ENCODE results near the gene JMJD7. TPM values are rescaled to one million over a fixed set of nuclear protein-coding genes. Genes with fewer than 3 reads are reported as not detected.

Gene JMJD7
- total RNA-seq, 3 donors from 2014 or later: 7.8 to 20.8 (median 8.8) TPM

DNA sequence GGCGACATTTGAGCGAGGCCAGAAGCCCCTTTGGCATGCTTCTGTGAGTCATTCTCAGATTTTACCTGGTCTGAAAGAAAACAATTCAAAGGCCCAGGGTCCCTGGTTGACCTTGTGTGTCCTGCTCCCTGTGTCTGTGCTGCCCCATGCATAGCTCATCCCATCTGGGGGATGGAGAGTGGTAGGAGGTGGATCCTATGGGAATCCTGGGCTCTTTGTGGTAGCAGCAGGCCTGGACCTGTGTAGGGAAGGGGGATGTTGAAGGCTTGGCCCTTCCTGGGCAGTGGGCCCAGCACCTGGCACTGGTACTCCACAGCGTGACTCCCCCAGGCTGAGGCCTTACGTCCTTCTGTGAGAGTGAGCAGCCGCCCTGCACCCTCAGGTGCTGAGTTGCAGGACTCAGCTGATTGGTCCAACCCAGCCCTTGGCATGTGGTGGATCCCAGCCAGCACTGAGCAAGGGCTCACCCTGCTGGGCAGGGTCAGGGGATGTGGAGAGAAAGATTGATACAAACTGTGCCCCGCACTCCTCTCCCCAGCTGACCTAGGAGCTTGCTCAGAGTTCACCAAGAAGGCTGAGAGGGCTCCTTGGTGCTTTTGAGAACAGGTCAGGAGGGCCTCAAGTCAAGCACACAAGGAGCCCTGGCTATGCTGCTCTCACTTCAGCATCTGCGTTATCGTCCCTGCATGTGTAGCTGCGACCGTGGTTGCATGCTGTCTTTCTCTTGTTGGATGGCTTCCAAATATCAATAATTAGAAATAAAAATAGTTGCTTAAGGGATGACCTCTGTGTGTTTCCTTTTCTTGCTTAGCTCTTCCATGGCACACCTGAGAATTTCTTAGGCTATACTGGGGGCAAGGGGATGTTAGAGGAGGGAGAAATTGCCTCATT lies 21.4 kb upstream of the JMJD7 start:
- Histone ChIP-seq H3K27ac (peak overlapping the region; percentile 84 to 91), H3K27me3 (no peaks in the 10 kb centered on the region), H3K9me3 (no peaks in the 10 kb centered on the region), H3K36me3 (no peaks in the 10 kb centered on the region), H3K4me3 (no peak overlapping the region), H3K4me1 (peaks cover 3 to 7% of the 10 kb centered on the region in 2 donors)
- TF ChIP-seq POLR2AphosphoS5 (IDR thresholded peaks at IDR 0.05) (no peak), POLR2A (IDR thresholded peaks at IDR 0.05) (no peak)
- TF ChIP-seq, protein P1, sequence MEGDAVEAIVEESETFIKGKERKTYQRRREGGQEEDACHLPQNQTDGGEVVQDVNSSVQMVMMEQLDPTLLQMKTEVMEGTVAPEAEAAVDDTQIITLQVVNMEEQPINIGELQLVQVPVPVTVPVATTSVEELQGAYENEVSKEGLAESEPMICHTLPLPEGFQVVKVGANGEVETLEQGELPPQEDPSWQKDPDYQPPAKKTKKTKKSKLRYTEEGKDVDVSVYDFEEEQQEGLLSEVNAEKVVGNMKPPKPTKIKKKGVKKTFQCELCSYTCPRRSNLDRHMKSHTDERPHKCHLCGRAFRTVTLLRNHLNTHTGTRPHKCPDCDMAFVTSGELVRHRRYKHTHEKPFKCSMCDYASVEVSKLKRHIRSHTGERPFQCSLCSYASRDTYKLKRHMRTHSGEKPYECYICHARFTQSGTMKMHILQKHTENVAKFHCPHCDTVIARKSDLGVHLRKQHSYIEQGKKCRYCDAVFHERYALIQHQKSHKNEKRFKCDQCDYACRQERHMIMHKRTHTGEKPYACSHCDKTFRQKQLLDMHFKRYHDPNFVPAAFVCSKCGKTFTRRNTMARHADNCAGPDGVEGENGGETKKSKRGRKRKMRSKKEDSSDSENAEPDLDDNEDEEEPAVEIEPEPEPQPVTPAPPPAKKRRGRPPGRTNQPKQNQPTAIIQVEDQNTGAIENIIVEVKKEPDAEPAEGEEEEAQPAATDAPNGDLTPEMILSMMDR (IDR thresholded peaks at IDR 0.05): no peak
- intact Hi-C loops (cut with DNase I; ENCODE audit: low total_unique reads): no loop called here
- peak in 1 of 2 donors; percentile 77 for DNase-seq (ENCODE audit: low spot score in 2 of 2)

DNA sequence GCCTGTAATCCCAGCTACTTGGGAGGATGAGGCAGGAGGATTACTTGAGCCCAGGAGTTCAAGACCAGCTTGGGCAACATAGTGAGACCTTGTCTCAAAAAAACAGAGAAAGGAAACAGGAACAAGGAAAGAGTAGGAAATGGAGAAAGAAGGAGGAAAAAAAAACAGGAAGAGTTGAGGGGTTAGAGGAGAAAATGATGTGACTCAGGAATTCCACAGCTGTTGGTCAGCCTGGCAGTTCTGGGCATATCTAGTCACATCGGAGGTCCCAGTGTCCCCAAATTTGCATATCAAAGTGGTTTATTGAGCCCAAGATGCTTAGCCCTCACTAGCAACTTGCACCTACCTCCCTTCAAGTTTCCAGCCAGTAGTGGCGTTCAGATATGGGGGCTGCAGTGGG lies 18.8 kb upstream of the JMJD7 start:
- Histone ChIP-seq H3K27me3 (no peaks in the 10 kb centered on the region), H3K27ac (no peak overlapping the region), H3K4me3 (no peak overlapping the region), H3K36me3 (peaks cover 12% of the 10 kb centered on the region), H3K4me1 (peaks cover 3 to 7% of the 10 kb centered on the region in 2 donors), H3K9me3 (no peaks in the 10 kb centered on the region)
- intact Hi-C loops (cut with DNase I; ENCODE audit: low total_unique reads): no loop called here
- TF ChIP-seq, protein P1 (IDR thresholded peaks at IDR 0.05): no peak
- no peak for TF ChIP-seq POLR2A (IDR thresholded peaks at IDR 0.05)
- TF ChIP-seq POLR2AphosphoS5 (IDR thresholded peaks at IDR 0.05): no peak
- no peak for DNase-seq (ENCODE audit: low spot score in 2 of 2)

DNA sequence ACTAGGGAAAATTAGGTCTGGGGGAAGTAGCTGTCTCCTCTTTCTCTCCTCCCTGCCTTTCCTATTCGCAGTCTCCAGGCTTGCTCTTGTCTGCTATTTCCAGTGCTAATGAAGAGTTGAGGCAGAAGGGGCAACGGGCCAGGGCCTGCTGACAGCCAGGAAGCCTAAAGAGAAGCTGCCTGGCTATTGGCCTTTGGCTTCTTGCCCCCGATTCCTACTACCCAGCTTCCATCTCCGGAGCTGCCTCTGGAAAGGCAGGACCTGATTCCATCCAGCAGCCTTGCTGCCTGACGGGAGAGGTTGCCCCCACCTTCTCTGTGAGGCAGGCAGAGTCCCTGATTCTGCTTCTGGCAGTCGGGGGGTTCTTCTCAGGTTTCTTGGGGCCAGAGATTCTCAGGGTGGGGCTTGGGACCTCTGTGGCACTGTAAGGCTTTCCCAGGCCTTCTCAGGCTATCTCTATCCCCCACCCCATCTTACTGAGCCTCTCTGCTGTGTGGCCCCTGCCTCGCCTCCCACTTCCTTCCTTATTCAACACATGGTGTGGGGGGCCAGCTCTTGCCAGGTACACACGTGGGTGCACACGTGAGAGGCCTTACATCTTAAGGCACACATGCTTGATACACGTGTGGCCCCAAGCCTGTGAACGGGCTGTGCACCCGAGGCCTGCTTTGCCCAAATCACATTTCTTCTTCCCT lies 18.2 kb upstream of the JMJD7 start:
- peaks cover 12% of the 10 kb centered on the region for H3K36me3 ChIP-seq
- intact Hi-C loops (cut with DNase I; ENCODE audit: low total_unique reads): no loop called here
- H3K4me3 ChIP-seq: no peak overlapping the region
- no peak for TF ChIP-seq POLR2AphosphoS5 (IDR thresholded peaks at IDR 0.05)
- no peak for DNase-seq (ENCODE audit: low spot score in 2 of 2)
- H3K9me3 ChIP-seq: no peaks in the 10 kb centered on the region
- no peak overlapping the region for H3K27ac ChIP-seq
- H3K4me1 ChIP-seq: peaks cover 3 to 7% of the 10 kb centered on the region in 2 donors
- no peaks in the 10 kb centered on the region for H3K27me3 ChIP-seq

DNA sequence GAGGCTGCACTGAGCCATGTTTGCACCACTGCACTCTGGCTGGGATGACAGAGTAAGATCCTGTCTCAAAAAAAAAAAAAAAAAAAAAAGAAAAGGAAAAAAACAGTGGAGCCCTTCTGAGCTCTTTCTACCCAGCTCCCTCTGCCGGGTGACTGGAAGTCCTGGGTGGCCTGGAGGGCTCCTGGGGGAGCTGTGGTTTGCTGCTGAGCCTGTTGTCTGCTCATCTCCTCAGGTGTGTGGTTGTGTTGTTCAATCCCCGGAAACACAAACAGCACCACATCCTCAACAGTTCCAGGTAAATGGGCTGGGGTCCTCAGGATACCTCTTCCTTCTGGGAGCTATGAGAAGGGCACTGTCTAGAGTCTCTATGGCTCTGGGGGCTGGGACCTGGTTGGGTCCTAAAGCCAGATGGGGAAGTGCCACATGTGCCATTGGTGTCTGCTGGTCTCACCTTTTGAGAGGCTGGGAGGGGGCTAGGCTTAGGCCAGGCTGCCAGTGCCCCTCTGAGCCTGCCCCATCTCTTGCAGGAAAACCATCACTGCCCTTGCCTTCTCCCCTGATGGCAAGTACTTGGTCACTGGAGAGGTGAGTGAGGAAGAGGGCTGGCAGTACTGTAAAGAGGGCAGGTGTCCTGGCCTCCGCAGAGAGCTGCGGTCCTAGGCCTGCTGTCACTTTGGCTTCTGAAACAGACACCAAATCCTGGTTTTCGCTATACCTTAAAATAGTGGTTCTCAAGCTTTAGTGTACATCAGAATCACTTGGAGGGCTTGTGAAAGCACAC lies 17.1 kb upstream of the JMJD7 start:
- intact Hi-C loops (cut with DNase I; ENCODE audit: low total_unique reads): no loop called here
- TF ChIP-seq POLR2AphosphoS5 (IDR thresholded peaks at IDR 0.05): no peak
- TF ChIP-seq, protein P1 (IDR thresholded peaks at IDR 0.05): no peak
- Histone ChIP-seq H3K4me3 (no peak overlapping the region), H3K4me1 (peaks cover 0 to 6% of the 10 kb centered on the region in 2 donors), H3K36me3 (peaks cover 12% of the 10 kb centered on the region), H3K27me3 (no peaks in the 10 kb centered on the region), H3K9me3 (no peaks in the 10 kb centered on the region), H3K27ac (no peak overlapping the region)
- no peak for DNase-seq (ENCODE audit: low spot score in 2 of 2)

GRCh38 chr15:41811432-41812195 lies 16.3 kb upstream of the JMJD7 start:
- peak in 1 of 3 donors; percentile 25 for TF ChIP-seq POLR2AphosphoS5 (IDR thresholded peaks at IDR 0.05)
- no peak for TF ChIP-seq POLR2A (IDR thresholded peaks at IDR 0.05)
- TF ChIP-seq, protein P1 (IDR thresholded peaks at IDR 0.05): peak; percentile 83 to 91 (median 89)
- Histone ChIP-seq H3K36me3 (peaks cover 12% of the 10 kb centered on the region), H3K27me3 (no peaks in the 10 kb centered on the region), H3K27ac (no peak overlapping the region), H3K4me1 (no peaks in the 10 kb centered on the region), H3K9me3 (no peaks in the 10 kb centered on the region), H3K4me3 (no peak overlapping the region)
- peak; percentile 75 to 84 for DNase-seq (ENCODE audit: low spot score in 2 of 2)
- intact Hi-C loops (cut with DNase I; ENCODE audit: low total_unique reads): no loop called here

Measured in breast epithelium (tissue), 4 donors.